ENCODE measurements around the gene RAB28. TPM values are rescaled to one million over a fixed set of nuclear protein-coding genes. Genes with fewer than 3 reads are reported as not detected.

The RAB28 gene
- 46.8 TPM for total RNA-seq

GRCh38 chr4:13484122-13484748 lies at the start of gene RAB28:
Gene RAB28 (minus strand): TSS chr4:13484340.

Other genes with a start within 250 kb of the RAB28 start
- gene NKX3-2, start 60.2 kb upstream of the RAB28 start, total RNA-seq = 0.49 TPM
- 84.6 TPM for gene BOD1L1, start 143.4 kb upstream of the RAB28 start, total RNA-seq

Data from camera-type eye (tissue), 1 donor.